Urinary bladder (tissue), 4 donors: ENCODE measurements around the gene L1CAM. TPM values are rescaled to one million over a fixed set of nuclear protein-coding genes. Genes with fewer than 3 reads are reported as not detected.

ENCODE experiments used
- DNase-seq: peaks from one replicate; pipeline ENCODE4 v3.0.0-alpha.2; 2015; ENCODE audit errors: extremely low spot score
- H3K27ac ChIP-seq: one replicate; pipeline ENCODE4 v1.5.1; 2013; ENCODE audit warnings: low read depth, mild to moderate bottlenecking, moderate library complexity
- H3K36me3 ChIP-seq: one replicate; pipeline ENCODE4 v1.6.1; 2013; ENCODE audit warnings: mild to moderate bottlenecking, moderate library complexity; ENCODE audit not compliant: insufficient read depth
- H3K4me1 ChIP-seq: one replicate; pipeline ENCODE4 v1.6.1; 2013; ENCODE audit warnings: mild to moderate bottlenecking, moderate library complexity; ENCODE audit not compliant: insufficient read depth
- H3K4me3 ChIP-seq: one replicate; pipeline ENCODE4 v1.5.1; 2013; ENCODE audit warnings: low read depth, low read length
- WGBS: extraction: QIAGEN DNeasy Blood & Tissue Kit; methylation state at CpG from one replicate; pipeline ENCODE4 v1.1.7; 2013; 5-methylcytosine and 5-hydroxymethylcytosine counted together
- polyA plus RNA-seq: library from polyadenylated mRNA; stranded (reverse); fragments of 200-250 nt; gene quantifications from one replicate; pipeline ENCODE4 v1.2.3, GENCODE V29; 2013
- total RNA-seq: library from RNA; depleted of rRNA; stranded (reverse); fragments of >200 nt; gene quantifications from one replicate; pipeline ENCODE4 v1.2.3, GENCODE V29; 2014
- donor health status: healthy with polysubstance abuse.
- donor health status: healthy.

Gene L1CAM
- total and polyA plus RNA-seq, 2 donors: 5.6 to 12.7 TPM

DNA sequence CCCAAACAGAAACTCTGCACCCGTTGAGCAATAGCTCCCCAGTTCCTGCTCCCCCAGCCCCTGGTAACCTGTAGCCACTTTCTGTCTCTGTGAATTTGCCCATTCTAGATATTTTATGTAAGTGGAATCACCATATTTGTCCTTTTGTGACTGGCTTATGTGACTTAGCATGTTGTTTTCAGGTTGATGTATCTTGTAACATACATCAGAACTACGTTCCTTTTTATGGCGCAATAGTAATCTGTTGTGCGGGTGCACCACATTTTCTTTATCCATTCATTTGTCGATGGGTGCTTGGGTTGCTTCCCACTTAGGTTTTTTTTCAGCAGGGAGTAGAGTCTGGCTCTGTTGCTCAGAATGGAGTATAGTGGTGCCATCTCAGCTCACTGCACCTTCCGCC, 49.1 kb downstream of the L1CAM start:
- WGBS: 89% methylated on average over 6 of the region's 6 CpGs
- Histone ChIP-seq H3K27ac (no peak overlapping the region), H3K4me3 (no peak overlapping the region), H3K4me1 (no peaks in the 10 kb centered on the region), H3K36me3 (no peaks in the 10 kb centered on the region)
- DNase-seq: no peak

DNA sequence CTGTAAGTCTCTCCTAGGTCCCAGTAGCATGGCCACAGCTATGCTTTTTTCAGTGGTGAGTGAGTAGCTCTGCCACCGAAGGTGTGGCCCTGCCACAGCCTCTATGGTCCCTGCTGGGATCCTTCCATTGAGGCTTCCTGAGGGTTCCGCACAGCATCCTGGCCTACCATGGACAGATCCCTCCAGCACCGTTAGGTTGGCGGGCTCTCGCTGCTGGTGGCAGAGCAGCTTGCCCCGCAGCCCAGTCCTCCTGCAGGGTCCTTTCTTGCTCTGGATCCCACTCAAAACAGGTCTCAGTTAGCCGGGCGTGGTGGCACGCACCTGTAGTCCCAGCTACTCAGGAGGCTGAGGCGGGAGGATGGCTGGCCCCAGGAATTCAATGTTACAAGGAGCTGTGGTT, 53.2 kb downstream of the L1CAM start:
- DNase-seq: no peak
- WGBS: 91% methylated on average over 10 of the region's 10 CpGs
- Histone ChIP-seq H3K36me3 (no peaks in the 10 kb centered on the region), H3K27ac (no peak overlapping the region), H3K4me1 (no peaks in the 10 kb centered on the region), H3K4me3 (no peak overlapping the region)

DNA sequence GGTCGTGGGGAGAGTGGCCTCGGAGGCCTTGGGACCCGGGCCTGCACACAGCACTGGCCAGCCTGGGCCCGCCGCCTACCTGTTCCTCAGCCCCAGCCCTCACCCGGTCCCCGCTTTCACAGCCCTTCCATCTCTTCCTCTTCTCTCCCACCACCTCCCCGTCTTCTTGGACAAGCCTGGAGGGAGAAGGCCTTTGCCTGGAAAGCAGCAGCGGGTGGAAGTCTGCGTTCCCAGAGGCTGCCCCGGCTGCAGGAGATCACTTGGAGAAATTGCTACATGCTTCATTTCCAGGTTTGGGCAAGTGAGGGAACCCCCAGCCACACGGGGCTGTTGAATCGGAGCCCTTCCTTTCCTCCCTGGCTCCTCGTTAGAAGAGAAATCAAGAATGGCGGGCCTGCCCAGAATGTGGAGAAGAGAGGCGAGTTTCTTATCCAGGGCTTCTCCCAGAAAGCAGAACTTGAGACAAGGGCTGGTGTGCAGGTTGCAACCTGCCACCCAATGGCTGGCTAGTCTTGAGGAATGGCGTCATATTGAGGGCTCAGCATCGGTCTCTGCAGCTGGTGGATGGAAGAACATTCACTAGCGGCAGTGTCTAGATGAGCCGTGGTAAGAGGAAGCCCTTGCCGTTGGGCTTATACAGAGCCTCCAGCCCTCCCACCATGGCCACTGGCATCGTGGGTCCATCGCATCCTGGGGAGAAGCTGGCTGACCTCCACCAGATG, 54.4 kb downstream of the L1CAM start:
- H3K27ac ChIP-seq: no peak overlapping the region
- WGBS: 64% methylated on average over 23 of the region's 23 CpGs
- H3K4me1 ChIP-seq: no peaks in the 10 kb centered on the region

DNA sequence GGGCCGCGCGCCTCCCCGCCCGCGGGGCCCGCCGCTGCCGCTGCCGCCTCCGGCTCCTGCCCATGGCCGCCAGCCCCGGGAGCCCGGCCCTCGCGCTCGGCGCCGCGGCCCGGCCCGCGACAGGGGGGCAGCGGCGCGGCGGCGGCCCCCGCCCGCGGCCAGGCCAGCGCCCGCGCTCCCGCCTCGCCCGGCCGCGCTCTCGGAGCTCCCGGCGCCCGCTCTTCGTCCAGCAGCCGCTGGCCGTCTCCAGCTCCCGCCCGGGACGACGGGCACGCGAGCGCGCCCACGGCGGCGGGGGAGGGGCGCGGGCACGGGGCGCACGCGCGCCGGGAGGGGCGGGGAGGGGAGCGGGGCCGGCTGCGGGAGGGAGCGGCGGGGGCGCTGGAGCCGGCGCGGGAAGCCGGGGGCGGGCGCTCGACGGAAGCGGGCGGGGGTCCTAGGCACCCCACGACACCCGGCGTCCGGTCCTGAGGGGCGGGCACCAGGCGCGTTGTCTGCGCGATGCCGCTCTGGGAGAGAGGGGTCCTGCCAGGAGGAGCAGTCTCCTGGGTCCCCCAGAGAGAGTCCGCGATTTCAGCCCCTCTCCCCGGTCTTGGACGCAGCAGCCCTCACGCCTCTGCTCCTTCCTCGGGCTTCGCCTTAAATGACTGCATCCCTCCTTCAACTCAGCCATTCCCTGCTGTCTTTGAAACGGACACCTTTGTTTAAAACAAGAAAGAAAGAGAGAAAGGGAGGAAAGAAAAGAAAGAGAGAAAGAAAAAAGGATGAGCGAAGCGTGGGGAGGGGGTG, 55.1 kb downstream of the L1CAM start:
- H3K27ac ChIP-seq: no peak overlapping the region
- no peaks in the 10 kb centered on the region for H3K36me3 ChIP-seq
- no peaks in the 10 kb centered on the region for H3K4me1 ChIP-seq
- WGBS: 2% methylated on average over 65 of the region's 102 CpGs
- DNase-seq: no peak
- H3K4me3 ChIP-seq: peak overlapping the region; percentile 54

More for the DNA sequence above, 54.4 kb downstream of the L1CAM start:
- Histone ChIP-seq H3K36me3 (no peaks in the 10 kb centered on the region), H3K4me3 (no peak overlapping the region)
- no peak for DNase-seq

DNA sequence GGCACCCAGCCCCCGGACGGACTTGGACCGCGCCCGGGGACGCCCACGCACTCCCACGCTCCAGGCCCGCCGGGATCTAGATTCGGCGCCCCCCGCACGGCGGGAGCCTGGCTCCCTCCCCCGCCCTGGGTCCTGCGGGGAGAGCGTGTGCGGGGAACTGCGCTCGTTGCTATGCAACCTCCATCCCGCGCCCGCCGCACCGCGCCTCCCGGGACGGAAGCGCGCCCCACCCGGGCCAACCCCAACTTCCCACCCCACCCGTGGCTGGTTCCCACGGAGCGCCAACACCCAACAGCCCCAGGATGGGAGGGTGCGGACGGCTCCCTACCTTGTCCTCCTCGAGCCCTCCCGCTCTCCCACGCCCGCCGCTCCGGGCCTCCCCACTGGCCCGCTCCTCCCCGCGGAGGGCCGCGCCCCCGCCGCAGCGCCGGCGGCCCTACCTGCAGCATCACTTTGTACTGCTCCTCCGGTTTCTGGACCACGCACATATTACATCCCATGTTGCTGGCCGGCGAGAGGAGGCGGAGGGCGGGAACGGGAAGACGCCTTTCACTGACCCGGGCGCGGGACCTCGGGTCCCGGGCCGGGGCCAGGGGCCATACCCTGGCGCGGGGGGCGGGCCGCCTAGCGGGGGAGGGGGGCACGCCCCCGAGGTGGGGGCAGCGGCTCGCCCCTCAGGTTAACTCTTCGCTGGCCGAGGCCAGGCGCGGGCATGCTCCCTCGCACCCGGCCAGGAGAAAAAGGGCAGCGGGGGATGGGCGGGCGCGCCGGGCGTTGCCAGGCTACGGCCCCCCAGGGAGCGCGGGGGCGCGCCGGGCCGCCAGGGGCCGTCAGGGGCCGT, 56.0 kb downstream of the L1CAM start, which contains the start of gene PDZD4:
Gene PDZD4, minus strand, starts transcription at position 746 of the 841 bp plus-strand sequence. Its CDS starts 246 bp downstream, at position 500.
- H3K27ac ChIP-seq: no peak within 1 kb of the TSS
- no peaks in the 10 kb centered on the region for H3K4me1 ChIP-seq
- under 1% methylated on average over 79 of the region's 97 CpGs for WGBS
- no peak for DNase-seq
- no peaks in the 10 kb centered on the region for H3K36me3 ChIP-seq
- H3K4me3 ChIP-seq: peak within 1 kb of the TSS; percentile 54

DNA sequence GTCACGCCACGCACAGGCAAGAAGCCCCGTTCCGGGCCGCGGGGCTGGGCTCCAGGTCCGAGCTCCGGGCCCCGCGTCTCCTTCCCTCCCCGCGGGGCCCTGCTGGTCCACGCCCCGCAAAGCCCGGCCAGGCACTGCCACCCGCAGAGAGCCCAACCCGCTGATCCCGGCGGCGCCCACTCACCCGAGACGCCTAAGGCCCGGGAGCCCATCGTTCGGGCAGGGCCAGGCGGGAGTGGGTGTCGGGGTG, 56.5 kb downstream of the L1CAM start:
- H3K4me1 ChIP-seq: no peaks in the 10 kb centered on the region
- no peak overlapping the region for H3K27ac ChIP-seq
- no peak for DNase-seq
- H3K36me3 ChIP-seq: no peaks in the 10 kb centered on the region
- WGBS: 1% methylated on average over 27 of the region's 27 CpGs
- peak overlapping the region; percentile 54 for H3K4me3 ChIP-seq

DNA sequence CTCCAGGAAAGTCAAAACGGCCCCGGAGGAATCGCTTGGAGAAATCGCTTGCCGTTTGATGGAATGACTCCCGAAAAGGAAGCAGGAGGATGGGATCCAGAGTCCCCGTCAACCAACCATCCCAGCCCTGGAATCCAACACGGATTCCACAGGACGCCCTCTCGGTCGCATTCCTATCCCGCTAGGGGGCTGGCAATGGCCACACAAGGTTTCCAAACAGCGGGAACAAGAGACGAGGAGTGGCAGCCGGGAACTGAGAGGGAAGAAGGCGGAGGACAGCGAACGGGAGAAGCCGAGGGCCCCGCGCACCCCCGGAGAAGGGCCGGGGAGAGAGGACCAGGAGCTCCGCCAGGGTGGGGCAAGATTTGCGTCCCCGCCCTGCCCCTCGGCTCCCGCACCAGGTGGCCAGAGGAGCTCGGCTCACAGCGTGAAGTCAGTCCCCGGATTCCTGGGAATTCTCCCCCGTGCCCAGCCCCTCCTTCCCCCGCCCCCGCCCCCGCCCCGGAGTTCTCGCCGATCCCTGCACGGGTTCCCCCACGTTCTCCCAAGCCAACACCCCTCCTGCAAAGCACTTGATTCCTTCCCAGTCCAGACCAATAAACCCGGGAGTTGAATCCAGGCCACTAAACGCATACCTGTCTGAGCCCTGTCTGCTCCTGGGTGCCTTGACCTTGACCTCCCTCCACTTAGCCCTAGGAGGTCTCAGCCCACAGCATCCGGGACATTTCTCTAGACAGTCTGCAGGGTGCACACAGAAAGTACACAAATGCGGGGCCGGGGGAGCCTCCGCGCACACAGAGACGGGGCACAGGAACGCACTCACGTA, 57.0 kb downstream of the L1CAM start:
- Histone ChIP-seq H3K4me3 (peak overlapping the region; percentile 54), H3K36me3 (no peaks in the 10 kb centered on the region), H3K4me1 (no peaks in the 10 kb centered on the region), H3K27ac (no peak overlapping the region)
- 3% methylated on average over 49 of the region's 50 CpGs for WGBS
- DNase-seq: no peak

DNA sequence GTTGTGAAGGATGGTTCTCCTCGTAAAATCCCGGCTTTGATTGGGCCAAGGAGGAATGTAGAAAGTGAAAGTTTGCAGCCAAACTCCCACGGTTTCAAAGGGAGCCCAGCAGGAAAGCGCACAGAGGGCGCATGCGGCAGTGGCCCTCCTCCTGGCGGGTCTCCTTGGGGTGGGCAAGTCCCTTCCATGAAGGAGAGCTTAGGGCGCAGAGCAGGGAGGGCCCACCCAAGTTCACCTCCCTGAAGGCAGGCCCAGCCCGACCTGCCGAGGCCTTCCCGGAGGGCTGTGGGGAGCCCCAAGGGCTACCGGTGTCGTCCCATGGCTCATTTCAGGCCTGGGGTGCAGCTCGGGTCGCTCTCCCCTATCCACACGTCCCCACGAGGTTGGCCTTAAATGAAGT, 57.7 kb downstream of the L1CAM start:
- H3K27ac ChIP-seq: no peak overlapping the region
- H3K36me3 ChIP-seq: no peaks in the 10 kb centered on the region
- DNase-seq: no peak
- H3K4me3 ChIP-seq: no peak overlapping the region
- 32% methylated on average over 17 of the region's 17 CpGs for WGBS
- no peaks in the 10 kb centered on the region for H3K4me1 ChIP-seq

DNA sequence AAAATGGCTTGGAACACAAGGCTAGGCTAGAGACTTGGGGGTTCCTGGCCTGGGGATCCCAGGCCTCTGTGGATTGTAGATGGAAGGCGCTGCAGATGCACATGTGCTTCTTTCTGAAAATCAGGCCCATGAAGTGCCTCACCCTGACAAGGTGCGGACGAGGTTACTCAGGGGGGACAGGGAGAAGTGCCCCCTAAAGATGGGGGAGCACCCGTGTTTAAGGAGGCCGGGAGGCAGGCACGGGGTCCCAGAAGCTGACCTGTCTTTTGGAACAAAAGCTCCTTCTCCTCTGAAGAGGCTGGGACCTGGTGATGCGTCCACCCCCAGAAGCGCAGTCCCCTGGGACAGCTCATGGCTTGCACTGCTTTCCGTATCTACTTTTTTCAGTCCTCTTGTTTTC, 58.1 kb downstream of the L1CAM start:
- DNase-seq: no peak
- 86% methylated on average over 9 of the region's 9 CpGs for WGBS
- H3K36me3 ChIP-seq: no peaks in the 10 kb centered on the region
- no peak overlapping the region for H3K4me3 ChIP-seq
- H3K27ac ChIP-seq: no peak overlapping the region
- no peaks in the 10 kb centered on the region for H3K4me1 ChIP-seq

DNA sequence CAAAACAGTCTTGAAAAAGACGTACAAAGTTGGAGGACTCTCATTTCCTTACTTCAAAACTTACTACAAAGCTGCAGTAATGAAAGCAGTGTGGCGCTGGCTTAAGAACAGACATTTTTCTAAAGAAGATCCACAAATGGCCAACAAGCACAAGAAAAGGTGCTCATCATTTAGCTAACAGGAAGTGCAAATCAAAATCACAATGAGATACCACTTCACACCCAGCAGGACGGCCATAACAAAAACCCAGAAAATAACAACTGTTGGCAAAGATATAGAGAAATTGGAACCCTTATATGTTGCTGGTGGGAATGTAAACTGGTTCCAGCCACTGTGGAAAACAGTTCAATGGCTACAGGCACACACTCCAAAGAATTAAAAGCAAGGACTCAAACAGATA, 59.0 kb downstream of the L1CAM start:
- DNase-seq: no peak
- Histone ChIP-seq H3K36me3 (no peaks in the 10 kb centered on the region), H3K4me1 (no peaks in the 10 kb centered on the region), H3K4me3 (no peak overlapping the region), H3K27ac (no peak overlapping the region)
- whole genome bisulfite sequencing: 86% methylated on average over 3 of the region's 3 CpGs

DNA sequence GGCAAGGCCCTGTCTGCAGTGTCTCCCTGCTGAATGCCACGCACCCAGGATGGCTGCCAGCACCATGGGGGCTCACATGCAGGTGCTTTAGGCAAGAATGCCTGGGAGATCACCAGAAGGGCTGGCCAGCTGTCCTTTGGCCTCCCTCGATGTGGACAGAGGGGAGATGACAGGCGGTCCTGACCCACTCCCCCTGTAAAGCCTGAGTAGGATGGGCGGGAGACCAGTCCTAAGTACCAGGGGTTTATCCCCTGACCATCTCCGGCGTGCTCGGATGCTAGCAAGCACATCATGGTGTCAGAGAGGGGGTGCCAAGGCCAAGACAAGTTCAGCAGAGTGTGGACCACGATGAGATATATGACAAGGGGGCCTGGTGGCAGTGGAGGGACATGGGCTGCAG, 60.9 kb downstream of the L1CAM start:
- DNase-seq: no peak
- Histone ChIP-seq H3K4me3 (no peak overlapping the region), H3K36me3 (no peaks in the 10 kb centered on the region), H3K27ac (no peak overlapping the region), H3K4me1 (no peaks in the 10 kb centered on the region)
- WGBS: 84% methylated on average over 8 of the region's 8 CpGs

DNA sequence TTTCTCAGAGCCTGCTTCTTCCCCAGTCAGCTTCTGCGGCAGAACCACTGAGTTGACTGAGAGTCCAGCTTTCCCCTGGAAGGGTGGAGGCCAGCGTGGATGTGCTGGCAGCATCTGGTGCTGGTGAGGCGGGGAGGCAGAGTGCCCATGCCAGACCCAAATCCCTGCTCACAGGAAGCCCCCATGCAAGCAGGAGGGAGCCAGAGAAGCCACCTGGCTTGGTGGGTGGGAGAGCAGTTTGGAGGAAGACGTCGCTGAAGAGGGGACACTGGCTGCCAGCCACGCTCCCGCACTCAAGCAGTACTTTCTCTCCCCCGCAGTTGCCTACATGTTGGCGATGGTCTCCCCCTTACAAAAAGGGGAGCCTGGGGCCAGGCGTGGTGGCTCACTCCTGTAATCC, 61.6 kb downstream of the L1CAM start:
- no peak overlapping the region for H3K4me3 ChIP-seq
- no peaks in the 10 kb centered on the region for H3K36me3 ChIP-seq
- DNase-seq: no peak
- H3K27ac ChIP-seq: no peak overlapping the region
- H3K4me1 ChIP-seq: no peaks in the 10 kb centered on the region
- 92% methylated on average over 10 of the region's 10 CpGs for WGBS

DNA sequence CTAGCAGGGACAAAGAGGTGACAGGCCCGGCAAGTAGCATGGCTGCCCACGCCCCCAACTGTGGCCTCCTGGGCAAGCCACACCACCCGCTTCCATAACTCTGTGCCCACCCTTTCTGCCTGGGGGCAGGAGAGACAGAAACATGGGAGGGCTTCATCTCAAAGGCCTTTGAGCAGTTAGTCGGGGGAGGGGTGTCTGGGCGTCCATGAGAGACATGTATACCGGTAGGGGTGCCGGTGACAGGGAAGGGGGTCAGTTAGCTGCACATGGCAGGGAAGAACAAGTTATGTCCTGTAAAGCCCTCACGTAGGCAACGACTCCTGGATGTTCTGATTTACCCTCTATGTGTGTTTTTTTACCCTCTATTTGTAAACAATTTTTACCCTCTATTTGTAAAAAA, 64.9 kb downstream of the L1CAM start:
- Histone ChIP-seq H3K4me3 (no peak overlapping the region), H3K36me3 (no peaks in the 10 kb centered on the region), H3K4me1 (no peaks in the 10 kb centered on the region), H3K27ac (no peak overlapping the region)
- DNase-seq: no peak
- 94% methylated on average over 9 of the region's 9 CpGs for WGBS
